Raji (cell line): ENCODE measurements around the gene KRTAP9-1.
"Not testable (repeated sequence)": the region's sequence is repeated elsewhere in the genome, so short reads cannot be mapped to it uniquely, and the experiment has no call there.

Source experiments
- POLR2A ChIP-seq: IDR thresholded peaks from 2 replicates; pipeline ENCODE4 v1.6.1; 2011; ENCODE audit warnings: low read depth, low read length, control low read depth; ENCODE audit not compliant: insufficient read depth

The KRTAP9-1 gene

GRCh38 chr17:41189837-41190318, at the start of gene KRTAP9-1:
TSS of gene KRTAP9-1 (plus strand) at chr17:41189887. CDS start at chr17:41189887, 0 bp downstream.
- TF ChIP-seq POLR2A, result not testable (repeated sequence)

- TF ChIP-seq POLR2A, result no peak
Observed at GRCh38 chr17:41140360-41141131, 49.1 kb upstream of the KRTAP9-1 start, which contains the start of gene KRTAP4-6. TSS of gene KRTAP4-6 (minus strand) at chr17:41140544. CDS start at chr17:41140487, 57 bp downstream.

- no peak for TF ChIP-seq POLR2A
Observed at GRCh38 chr17:41141361-41141760, 48.3 kb upstream of the KRTAP9-1 start.

GRCh38 chr17:41144846-41145245, 44.8 kb upstream of the KRTAP9-1 start:
- TF ChIP-seq POLR2A, result no peak

GRCh38 chr17:41145261-41145660, 44.4 kb upstream of the KRTAP9-1 start:
- TF ChIP-seq POLR2A, result no peak

GRCh38 chr17:41147531-41148204, 42.0 kb upstream of the KRTAP9-1 start:
- no peak for TF ChIP-seq POLR2A

- no peak for TF ChIP-seq POLR2A
Observed at GRCh38 chr17:41149652-41149985, 40.1 kb upstream of the KRTAP9-1 start, which contains the start of gene KRTAP4-5. TSS of gene KRTAP4-5 (minus strand) at chr17:41149825. CDS start at chr17:41149767, 58 bp downstream.

- no peak for TF ChIP-seq POLR2A
Observed at GRCh38 chr17:41150026-41150425, 39.7 kb upstream of the KRTAP9-1 start.

- TF ChIP-seq POLR2A, result no peak
Observed at GRCh38 chr17:41151525-41151924, 38.2 kb upstream of the KRTAP9-1 start.

- no peak for TF ChIP-seq POLR2A
Observed at GRCh38 chr17:41153856-41154255, 35.8 kb upstream of the KRTAP9-1 start.

GRCh38 chr17:41160648-41161047, 29.0 kb upstream of the KRTAP9-1 start, which contains the start of gene KRTAP4-4:
TSS of gene KRTAP4-4 (minus strand) at chr17:41160748. CDS start at chr17:41160691, 57 bp downstream.
- TF ChIP-seq POLR2A, result no peak

- no peak for TF ChIP-seq POLR2A
Observed at GRCh38 chr17:41163828-41164227, 25.9 kb upstream of the KRTAP9-1 start.

GRCh38 chr17:41167561-41167960, 22.1 kb upstream of the KRTAP9-1 start:
- no peak for TF ChIP-seq POLR2A

GRCh38 chr17:41168121-41168520, 21.6 kb upstream of the KRTAP9-1 start, which contains the start of gene KRTAP4-3:
TSS of gene KRTAP4-3 (minus strand) at chr17:41168221. CDS start at chr17:41168172, 49 bp downstream.
- TF ChIP-seq POLR2A, result no peak

GRCh38 chr17:41171886-41172285, 17.8 kb upstream of the KRTAP9-1 start:
- no peak for TF ChIP-seq POLR2A
